GM10248 (cell line): ENCODE results near the gene CACNA1C.

ENCODE experiments used
- CTCF ChIA-PET: fragments of 300-600 bp; sonication (Branson Sonifier 250); formaldehyde crosslinking; extraction: SDS; loops from one replicate; lab custom pipeline; 2021; ENCODE audit warnings: antibody characterized with exemption; lab: Yijun Ruan, JAX
- POLR2A ChIA-PET: fragments of 350-650 bp; sonication (Branson Sonifier 250); formaldehyde crosslinking; extraction: SDS; loops from one replicate; lab custom pipeline; 2020; ENCODE audit warnings: antibody characterized with exemption; lab: Yijun Ruan, JAX
- DNase-seq: peaks from one replicate; pipeline ENCODE4 v3.0.0; 2012; ENCODE audit errors: extremely low spot score
- TF ChIP-seq, protein P1 (sequence below): IDR thresholded peaks from 2 replicates; pipeline ENCODE4 v1.5.1; 2012; ENCODE audit warnings: mild to moderate bottlenecking, low read depth; ENCODE audit errors: extremely low read depth, missing control alignments, control extremely low read depth

CACNA1C gene

DNA sequence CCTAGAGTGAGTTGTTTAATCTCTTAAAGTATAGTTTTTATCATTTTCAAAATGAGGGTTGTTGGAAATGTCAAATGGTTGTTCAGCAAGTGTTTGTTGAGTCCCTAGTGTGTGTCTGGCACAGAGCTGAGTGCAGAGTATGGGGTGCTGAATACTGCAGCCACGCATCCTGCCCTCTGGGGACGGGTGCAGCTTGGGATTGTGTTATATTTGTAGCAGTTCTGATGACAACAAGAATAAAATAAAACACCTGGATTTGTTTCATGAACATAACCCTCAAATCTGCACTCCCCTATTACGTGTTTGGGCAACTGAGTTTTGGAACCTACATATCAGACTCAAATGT lies 127.9 kb downstream of the CACNA1C start:
- no peak for DNase-seq
- TF ChIP-seq, protein P1, sequence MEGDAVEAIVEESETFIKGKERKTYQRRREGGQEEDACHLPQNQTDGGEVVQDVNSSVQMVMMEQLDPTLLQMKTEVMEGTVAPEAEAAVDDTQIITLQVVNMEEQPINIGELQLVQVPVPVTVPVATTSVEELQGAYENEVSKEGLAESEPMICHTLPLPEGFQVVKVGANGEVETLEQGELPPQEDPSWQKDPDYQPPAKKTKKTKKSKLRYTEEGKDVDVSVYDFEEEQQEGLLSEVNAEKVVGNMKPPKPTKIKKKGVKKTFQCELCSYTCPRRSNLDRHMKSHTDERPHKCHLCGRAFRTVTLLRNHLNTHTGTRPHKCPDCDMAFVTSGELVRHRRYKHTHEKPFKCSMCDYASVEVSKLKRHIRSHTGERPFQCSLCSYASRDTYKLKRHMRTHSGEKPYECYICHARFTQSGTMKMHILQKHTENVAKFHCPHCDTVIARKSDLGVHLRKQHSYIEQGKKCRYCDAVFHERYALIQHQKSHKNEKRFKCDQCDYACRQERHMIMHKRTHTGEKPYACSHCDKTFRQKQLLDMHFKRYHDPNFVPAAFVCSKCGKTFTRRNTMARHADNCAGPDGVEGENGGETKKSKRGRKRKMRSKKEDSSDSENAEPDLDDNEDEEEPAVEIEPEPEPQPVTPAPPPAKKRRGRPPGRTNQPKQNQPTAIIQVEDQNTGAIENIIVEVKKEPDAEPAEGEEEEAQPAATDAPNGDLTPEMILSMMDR: no peak
- ChIA-PET CTCF (no interaction called here), POLR2A (no interaction called here)

DNA sequence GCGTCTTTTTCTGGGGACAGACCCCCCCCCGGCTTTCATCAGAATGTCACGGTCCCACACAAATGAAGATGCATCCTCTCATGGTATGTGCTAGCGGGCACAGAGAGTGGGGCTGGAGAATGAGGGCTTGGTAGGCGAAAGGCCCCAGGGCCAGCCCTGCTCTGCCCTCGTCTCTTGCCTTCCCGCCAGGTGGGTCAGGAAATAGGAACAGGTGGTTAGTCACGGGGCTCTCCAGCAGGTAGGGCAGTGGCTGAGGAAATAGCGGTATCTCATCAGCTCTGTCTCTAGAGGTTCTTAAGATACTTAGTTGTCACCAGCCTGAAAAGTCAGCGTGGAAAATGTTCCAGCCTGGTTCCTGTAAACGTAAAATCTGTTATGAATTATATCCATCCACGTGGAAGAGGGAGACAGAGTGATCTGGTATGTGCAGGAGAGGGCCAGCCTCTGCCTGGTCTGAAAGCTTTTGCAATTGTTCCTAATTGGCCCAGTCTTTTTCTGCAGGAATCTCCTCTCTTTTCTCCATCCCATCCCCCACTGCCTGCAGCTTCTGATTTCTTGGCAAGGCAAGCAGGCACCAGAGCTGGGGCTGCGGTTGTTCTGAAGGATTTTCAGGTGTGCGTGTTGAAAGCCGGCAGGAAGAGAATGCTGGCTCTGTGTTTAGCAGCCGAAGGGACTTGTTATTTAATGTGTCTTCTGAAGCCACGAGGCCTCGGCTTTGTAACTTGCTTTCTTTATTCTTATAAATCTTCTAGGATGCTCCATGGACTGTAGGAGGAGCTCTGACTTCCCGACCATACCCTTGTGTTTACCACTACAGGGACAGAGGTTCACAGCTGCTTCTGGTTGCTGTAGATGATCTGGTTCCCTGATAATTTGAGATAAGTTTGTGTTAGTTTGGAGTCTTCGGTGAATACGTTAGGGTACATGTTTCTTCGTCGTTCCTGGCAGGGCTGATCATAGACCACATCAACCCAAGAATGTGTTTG lies 131.1 kb downstream of the CACNA1C start:
- CTCF ChIA-PET: no interaction called here
- no peak for DNase-seq
- POLR2A ChIA-PET: no interaction called here
- TF ChIP-seq, protein P1: no peak

DNA sequence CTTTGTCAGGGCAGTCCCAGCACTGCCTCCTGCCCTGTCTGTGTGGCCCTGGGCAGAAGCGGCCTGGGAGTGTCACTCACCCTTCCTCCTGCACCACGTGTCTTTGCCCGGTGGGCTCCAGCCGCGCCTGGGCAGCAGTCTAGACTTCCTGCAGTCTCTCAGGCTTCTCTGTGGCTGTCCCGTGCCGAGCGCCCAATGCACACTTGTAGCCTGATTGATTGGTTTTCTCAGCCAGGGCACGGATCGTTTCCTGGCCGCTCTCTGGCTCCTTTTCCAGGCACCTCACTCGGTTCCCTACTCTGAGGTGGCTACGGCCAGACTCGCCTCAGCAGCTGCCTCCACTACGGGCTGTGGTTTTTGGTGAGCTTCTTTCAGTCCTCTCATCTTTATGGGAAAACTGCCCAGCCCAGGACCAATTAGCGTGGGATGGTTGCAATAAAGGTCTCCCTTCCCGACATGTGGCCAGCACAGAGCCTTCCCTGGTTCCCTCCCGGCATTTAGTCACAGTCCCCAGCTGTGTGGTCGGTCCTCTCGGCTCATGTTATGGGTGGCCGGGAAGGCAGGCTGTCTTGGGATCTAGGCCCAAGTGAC lies 133.1 kb downstream of the CACNA1C start:
- POLR2A ChIA-PET: no interaction called here
- CTCF ChIA-PET: no interaction called here
- no peak for DNase-seq
- TF ChIP-seq, protein P1: no peak

DNA sequence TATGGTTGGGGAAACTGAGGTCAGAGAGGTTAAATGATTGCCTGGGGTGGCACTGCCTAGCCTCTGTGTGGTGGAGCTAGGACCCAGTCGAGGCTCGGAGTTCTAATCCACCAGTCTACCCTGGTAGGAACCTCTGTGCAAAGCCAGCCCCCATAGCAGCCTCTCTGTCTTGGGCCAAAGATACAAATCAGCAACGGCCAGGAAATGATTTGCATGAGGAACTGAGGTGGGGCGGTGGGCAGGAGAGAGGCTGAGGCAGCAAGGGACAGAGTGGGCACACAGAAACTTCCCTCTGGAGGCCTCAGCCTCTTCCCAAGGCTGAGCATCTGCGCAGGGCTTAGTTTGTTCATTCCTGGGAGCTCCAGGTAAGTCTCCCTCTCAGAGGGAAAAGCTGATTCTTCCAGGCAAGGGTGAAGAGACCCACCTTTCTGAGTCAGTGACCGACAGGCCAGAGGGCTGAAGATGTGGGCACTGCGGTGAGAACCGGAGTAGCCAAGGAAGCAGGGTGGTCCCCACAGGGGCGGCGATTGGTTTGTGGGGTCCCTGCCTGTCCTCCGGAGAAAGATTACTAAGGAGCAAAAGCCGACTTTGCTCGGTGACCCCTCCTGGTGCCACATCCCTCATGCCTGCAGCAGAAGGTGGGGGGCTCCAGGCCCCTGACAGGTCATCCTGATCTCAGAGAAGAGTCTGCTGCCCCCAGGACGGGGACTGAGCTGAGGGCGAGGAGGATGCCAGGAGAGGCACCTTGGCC lies 134.6 kb downstream of the CACNA1C start:
- ChIA-PET CTCF (no interaction called here), POLR2A (no interaction called here)
- TF ChIP-seq, protein P1: no peak
- DNase-seq: no peak

DNA sequence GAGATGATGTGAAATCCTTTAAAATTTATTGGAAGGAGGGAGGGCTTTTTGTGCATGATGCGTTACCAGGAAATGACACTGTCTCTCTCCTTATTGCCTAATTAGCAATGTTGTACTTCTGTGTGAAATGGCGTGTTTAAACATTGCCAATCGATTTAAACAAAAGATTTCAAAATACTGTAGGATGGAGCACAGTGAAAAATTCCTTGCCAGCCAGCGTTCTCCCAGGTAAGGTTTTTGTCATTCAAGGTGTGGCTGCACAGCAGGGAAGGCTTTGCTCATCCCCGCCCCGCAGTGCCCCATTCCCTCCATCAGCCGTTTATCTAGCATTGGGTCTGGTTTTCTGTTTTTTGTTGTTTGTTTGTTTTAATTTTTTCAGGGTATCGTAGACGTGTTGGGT lies 137.3 kb downstream of the CACNA1C start:
- TF ChIP-seq, protein P1: no peak
- DNase-seq: no peak
- POLR2A ChIA-PET: no interaction called here
- CTCF ChIA-PET: no interaction called here

DNA sequence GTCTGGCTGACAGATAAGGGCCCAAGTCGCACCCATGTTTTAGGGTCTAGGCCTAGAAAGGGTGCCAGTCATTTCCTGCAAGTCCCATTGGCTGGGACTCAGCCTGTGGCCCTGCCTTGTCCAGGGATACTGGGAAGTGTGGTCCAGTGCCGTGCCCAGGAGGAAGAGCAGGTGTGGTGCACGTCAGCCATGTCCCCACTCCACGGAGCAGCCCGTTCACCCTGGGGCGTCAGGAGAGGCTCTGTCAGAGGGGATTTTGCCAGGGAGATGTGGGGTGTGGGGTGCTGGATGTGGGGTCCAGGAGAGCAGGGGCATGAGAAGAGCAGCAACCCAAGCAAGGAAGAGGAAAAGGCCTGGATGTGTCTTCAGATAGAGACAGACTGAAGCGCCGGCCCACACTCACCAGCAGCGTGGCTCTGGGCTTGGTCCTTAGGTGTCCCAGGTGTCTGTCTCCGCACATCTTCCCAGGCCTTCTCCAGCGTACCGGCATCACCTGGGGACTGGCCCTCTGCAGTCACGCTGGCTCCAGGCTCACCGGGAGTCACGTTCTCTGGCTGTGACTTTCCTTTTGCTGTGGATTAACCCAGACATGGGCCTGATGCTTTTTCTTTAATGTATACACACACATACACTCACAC lies 138.2 kb downstream of the CACNA1C start:
- POLR2A ChIA-PET: no interaction called here
- TF ChIP-seq, protein P1: no peak
- no peak for DNase-seq
- CTCF ChIA-PET: no interaction called here
